Trophoblast cell (in vitro differentiated cells and primary cell): ENCODE results near the gene ALPK3.

Experiments used
- DNase-seq, 2 donors: peaks; one replicate each; pipeline ENCODE4 v3.0.0-alpha.2; 2016
- H2AFZ ChIP-seq: 2 replicates; pipeline ENCODE4 v1.6.1; 2013; ENCODE audit warnings: low read length, moderate library complexity, mild to moderate bottlenecking; ENCODE audit not compliant: insufficient read depth, poor library complexity
- H2AK5ac ChIP-seq: 2 replicates; pipeline ENCODE4 v1.6.1; 2013; ENCODE audit warnings: mild to moderate bottlenecking, low read length
- H2BK120ac ChIP-seq: 2 replicates; pipeline ENCODE4 v1.6.1; 2013; ENCODE audit warnings: low read length, mild to moderate bottlenecking, moderate library complexity; ENCODE audit not compliant: insufficient read depth, poor library complexity
- H2BK12ac ChIP-seq: 2 replicates; pipeline ENCODE4 v1.6.1; 2013; ENCODE audit warnings: mild to moderate bottlenecking, low read length, moderate library complexity
- H2BK5ac ChIP-seq: 2 replicates; pipeline ENCODE4 v1.6.1; 2013; ENCODE audit warnings: low read length, low read depth, moderate library complexity, mild to moderate bottlenecking; ENCODE audit not compliant: poor library complexity
- H3K14ac ChIP-seq: 2 replicates; pipeline ENCODE4 v1.6.1; 2013; ENCODE audit warnings: mild to moderate bottlenecking, low read length
- H3K18ac ChIP-seq: 2 replicates; pipeline ENCODE4 v1.6.1; 2013; ENCODE audit warnings: mild to moderate bottlenecking, low read length
- H3K23ac ChIP-seq: 2 replicates; pipeline ENCODE4 v1.6.1; 2013; ENCODE audit warnings: low read length
- H3K27ac ChIP-seq: 2 replicates; pipeline ENCODE4 v1.5.1; 2013; ENCODE audit warnings: low read depth, mild to moderate bottlenecking, inconsistent platforms, low read length, moderate library complexity
- H3K27me3 ChIP-seq: 2 replicates; pipeline ENCODE4 v1.6.1; 2013; ENCODE audit warnings: inconsistent platforms, mild to moderate bottlenecking, low read length, moderate library complexity; ENCODE audit not compliant: insufficient read depth
- H3K36me3 ChIP-seq, 2 experiments: 1 replicate in 1 of 2; 2 replicates in 1 of 2; pipeline ENCODE4 v1.6.1; 2013; ENCODE audit warnings: low read length in 2 of 2, mild to moderate bottlenecking in 2 of 2, moderate library complexity in 1 of 2; ENCODE audit not compliant: insufficient read depth in 2 of 2, control insufficient read depth in 1 of 2
- H3K4ac ChIP-seq: 2 replicates; pipeline ENCODE4 v1.6.1; 2013; ENCODE audit warnings: low read depth, mild to moderate bottlenecking, low read length, moderate library complexity
- H3K4me1 ChIP-seq, 2 experiments: 1 replicate in 1 of 2; 2 replicates in 1 of 2; pipeline ENCODE4 v1.6.1; 2013; ENCODE audit warnings: low read length in 2 of 2, mild to moderate bottlenecking in 2 of 2, moderate library complexity in 1 of 2; ENCODE audit not compliant: insufficient read depth in 2 of 2, control insufficient read depth in 1 of 2
- H3K4me2 ChIP-seq: 2 replicates; pipeline ENCODE4 v1.6.1; 2013; ENCODE audit warnings: inconsistent platforms, mild to moderate bottlenecking, low read length, moderate library complexity
- H3K4me3 ChIP-seq: 2 replicates; pipeline ENCODE4 v1.5.1; 2013; ENCODE audit warnings: mild to moderate bottlenecking, low read depth, low read length, inconsistent platforms
- H3K79me1 ChIP-seq: one replicate; pipeline ENCODE4 v1.6.1; 2013; ENCODE audit warnings: low read length
- H3K79me2 ChIP-seq: 2 replicates; pipeline ENCODE4 v1.6.1; 2013; ENCODE audit warnings: low read length, mild to moderate bottlenecking; ENCODE audit not compliant: control insufficient read depth, insufficient read depth, poor library complexity
- H3K9ac ChIP-seq: 2 replicates; pipeline ENCODE4 v1.6.1; 2013; ENCODE audit warnings: mild to moderate bottlenecking, low read length
- H3K9me3 ChIP-seq: 2 replicates; pipeline ENCODE4 v1.6.1; 2013; ENCODE audit warnings: low read depth, mild to moderate bottlenecking, control low read depth, inconsistent platforms, low read length; ENCODE audit not compliant: insufficient read depth
- H4K12ac ChIP-seq: 2 replicates; pipeline ENCODE4 v1.6.1; 2013; ENCODE audit warnings: low read depth, mild to moderate bottlenecking, low read length, moderate library complexity
- H4K8ac ChIP-seq: 2 replicates; pipeline ENCODE4 v1.6.1; 2013; ENCODE audit warnings: low read depth, mild to moderate bottlenecking, low read length, moderate library complexity
- H4K91ac ChIP-seq: one replicate; pipeline ENCODE4 v1.6.1; 2013; ENCODE audit warnings: low read depth, mild to moderate bottlenecking, low read length, moderate library complexity
- WGBS: extraction: QIAGEN DNeasy Blood & Tissue Kit; methylation state at CpG from one replicate; pipeline ENCODE4 v1.1.7; 2013; ENCODE audit warnings: missing lambda C conversion rate; ENCODE audit not compliant: insufficient read length, insufficient coverage; ENCODE audit errors: extremely low coverage; 5-methylcytosine and 5-hydroxymethylcytosine counted together

The ALPK3 gene

GRCh38 chr15:84840255-84840654 is 23.1 kb downstream of the ALPK3 start:
- peaks cover 0 to 2% of the 10 kb centered on the region in 2 experiments for H3K4me1 ChIP-seq
- no CpG with 5 or more reads among the region's 10 CpGs for WGBS
- H4K91ac ChIP-seq, result no peak overlapping the region
- H3K9ac ChIP-seq, result no peak overlapping the region
- no peak overlapping the region for H3K23ac ChIP-seq
- H2BK12ac ChIP-seq, result no peak overlapping the region
- H3K79me2 ChIP-seq, result no peaks in the 10 kb centered on the region
- H3K4me2 ChIP-seq, result no peak overlapping the region
- no peaks in the 10 kb centered on the region for H3K9me3 ChIP-seq
- no peak overlapping the region for H3K18ac ChIP-seq
- no peak overlapping the region for H2BK120ac ChIP-seq
- H3K4ac ChIP-seq, result no peak overlapping the region
- no peak overlapping the region for H4K8ac ChIP-seq
- no peak overlapping the region for H2AK5ac ChIP-seq
- no peak overlapping the region for H3K27ac ChIP-seq
- H3K36me3 ChIP-seq, result peaks cover 29 to 34% of the 10 kb centered on the region in 2 experiments
- DNase-seq, result no peak
- H3K79me1 ChIP-seq, result peaks cover 2% of the 10 kb centered on the region
- no peak overlapping the region for H4K12ac ChIP-seq
- H3K4me3 ChIP-seq, result no peak overlapping the region
- H2AFZ ChIP-seq, result no peak overlapping the region
- H3K14ac ChIP-seq, result no peak overlapping the region
- no peaks in the 10 kb centered on the region for H3K27me3 ChIP-seq
- H2BK5ac ChIP-seq, result no peak overlapping the region

- no peak overlapping the region for H3K4ac ChIP-seq
- no peak overlapping the region for H3K4me2 ChIP-seq
- H3K27ac ChIP-seq, result no peak overlapping the region
- no peaks in the 10 kb centered on the region for H3K27me3 ChIP-seq
- H4K8ac ChIP-seq, result no peak overlapping the region
- H2AK5ac ChIP-seq, result no peak overlapping the region
- no peak overlapping the region for H2BK120ac ChIP-seq
- peaks cover 30 to 31% of the 10 kb centered on the region in 2 experiments for H3K36me3 ChIP-seq
- H3K4me3 ChIP-seq, result no peak overlapping the region
- H2AFZ ChIP-seq, result no peak overlapping the region
- WGBS, result no CpG with 5 or more reads among the region's 12 CpGs
- H3K9me3 ChIP-seq, result no peaks in the 10 kb centered on the region
- DNase-seq, result peak in 1 of 2 donors; percentile 18
- H3K18ac ChIP-seq, result no peak overlapping the region
- H2BK5ac ChIP-seq, result no peak overlapping the region
- H3K23ac ChIP-seq, result no peak overlapping the region
- peaks cover 2% of the 10 kb centered on the region for H3K79me1 ChIP-seq
- no peaks in the 10 kb centered on the region for H3K79me2 ChIP-seq
- H3K14ac ChIP-seq, result no peak overlapping the region
- H2BK12ac ChIP-seq, result no peak overlapping the region
- no peak overlapping the region for H4K12ac ChIP-seq
- peaks cover 0 to 3% of the 10 kb centered on the region in 2 experiments for H3K4me1 ChIP-seq
- H3K9ac ChIP-seq, result no peak overlapping the region
- H4K91ac ChIP-seq, result no peak overlapping the region
These were observed 23.7 kb downstream of the ALPK3 start for GRCh38 chr15:84840741-84841429.

- Histone ChIP-seq H3K23ac (no peak overlapping the region), H3K14ac (no peak overlapping the region), H4K8ac (no peak overlapping the region), H2BK12ac (no peak overlapping the region), H2BK5ac (no peak overlapping the region), H3K4ac (no peak overlapping the region), H3K9me3 (peaks cover 1% of the 10 kb centered on the region), H3K27ac (no peak overlapping the region), H3K36me3 (peaks cover 29 to 30% of the 10 kb centered on the region in 2 experiments), H3K18ac (no peak overlapping the region), H4K12ac (no peak overlapping the region), H2BK120ac (no peak overlapping the region), H3K27me3 (no peaks in the 10 kb centered on the region), H3K79me1 (peaks cover 2% of the 10 kb centered on the region), H3K4me3 (no peak overlapping the region), H3K9ac (no peak overlapping the region), H2AK5ac (no peak overlapping the region), H2AFZ (no peak overlapping the region), H3K4me1 (peaks cover 0 to 3% of the 10 kb centered on the region in 2 experiments), H3K4me2 (no peak overlapping the region), H3K79me2 (no peaks in the 10 kb centered on the region), H4K91ac (no peak overlapping the region)
- no peak for DNase-seq
- no CpG with 5 or more reads among the region's 1 CpG for WGBS
These were observed 25.6 kb downstream of the ALPK3 start for GRCh38 chr15:84842781-84843180.

GRCh38 chr15:84844964-84845363 is 27.8 kb downstream of the ALPK3 start:
- no peak overlapping the region for H3K9ac ChIP-seq
- H2BK5ac ChIP-seq, result peak overlapping the region; percentile 18
- DNase-seq, result no peak
- H2BK12ac ChIP-seq, result no peak overlapping the region
- H3K18ac ChIP-seq, result no peak overlapping the region
- peaks cover 1% of the 10 kb centered on the region for H3K9me3 ChIP-seq
- H2AFZ ChIP-seq, result no peak overlapping the region
- H3K4me1 ChIP-seq, result peaks cover 0 to 3% of the 10 kb centered on the region in 2 experiments
- no peaks in the 10 kb centered on the region for H3K79me2 ChIP-seq
- H3K4me2 ChIP-seq, result no peak overlapping the region
- H3K4ac ChIP-seq, result no peak overlapping the region
- peak overlapping the region; percentile 16 for H3K27ac ChIP-seq
- WGBS, result no CpG with 5 or more reads among the region's 2 CpGs
- H4K12ac ChIP-seq, result no peak overlapping the region
- H3K79me1 ChIP-seq, result peaks cover 2% of the 10 kb centered on the region
- H3K23ac ChIP-seq, result no peak overlapping the region
- H2AK5ac ChIP-seq, result peak overlapping the region; percentile 32
- H2BK120ac ChIP-seq, result no peak overlapping the region
- H3K27me3 ChIP-seq, result no peaks in the 10 kb centered on the region
- H4K8ac ChIP-seq, result no peak overlapping the region
- peak overlapping the region; percentile 21 for H4K91ac ChIP-seq
- no peak overlapping the region for H3K4me3 ChIP-seq
- H3K14ac ChIP-seq, result no peak overlapping the region
- H3K36me3 ChIP-seq, result peaks cover 16 to 17% of the 10 kb centered on the region in 2 experiments
